OCI-M2 (cell line): Measurements from ENCODE around the gene CASTOR1.

Source experiments
- DNase-seq: peaks from one replicate; lab custom pipeline; 2025; ENCODE audit not compliant: unreplicated experiment; lab: John Stamatoyannopoulos, UW

The CASTOR1 gene

DNA sequence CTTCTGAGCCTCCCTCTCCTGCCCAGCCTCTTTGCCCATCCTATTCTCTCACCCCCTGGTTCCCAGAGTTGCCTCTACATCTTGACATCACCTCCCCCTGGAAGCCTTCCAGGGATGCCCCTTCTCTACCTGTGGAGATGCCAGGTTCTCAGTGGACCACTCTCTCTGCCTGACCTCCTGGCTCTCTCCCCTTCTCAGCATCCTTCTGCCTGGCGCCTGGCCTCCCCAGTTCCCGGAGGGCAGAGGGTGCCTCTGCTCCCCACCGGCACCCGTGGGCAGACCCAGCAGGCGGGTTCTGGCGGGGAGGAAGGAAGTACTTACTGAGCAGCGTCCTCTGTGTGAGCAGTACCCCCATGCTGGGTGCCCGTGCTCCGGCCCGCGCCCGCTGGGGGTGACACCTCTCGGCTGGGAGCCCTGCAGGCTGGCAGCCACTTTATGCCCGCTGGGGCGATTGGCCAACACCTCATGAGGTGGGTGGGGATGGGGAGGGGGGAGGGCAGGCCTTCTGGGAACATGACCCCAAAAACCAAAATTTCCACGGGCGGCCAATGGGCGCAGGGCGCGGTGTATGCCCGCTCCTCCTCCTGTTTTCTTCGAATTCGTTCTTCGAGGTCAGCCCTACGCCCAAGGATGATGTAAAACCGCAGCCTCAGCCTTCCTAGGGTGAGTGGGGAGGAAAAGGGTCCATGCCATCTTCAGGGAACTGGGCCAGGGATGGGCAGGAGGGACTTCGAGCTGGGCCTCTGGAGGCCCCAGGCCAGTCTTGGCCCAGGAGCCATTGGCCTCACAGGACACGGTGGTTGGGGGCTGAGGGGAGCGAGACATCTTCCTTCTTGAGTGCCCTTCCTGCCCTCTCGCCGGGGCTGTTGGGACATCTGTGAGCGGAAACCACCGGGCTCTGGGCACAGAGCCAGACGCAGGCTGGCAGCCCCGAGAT is 22.6 kb downstream of the CASTOR1 start, which contains the start of gene OSM:
OSM (minus strand) TSS at position 407 of the 937 bp plus-strand sequence; CDS start at position 355, 52 bp downstream.
- DNase-seq, result no peak

DNA sequence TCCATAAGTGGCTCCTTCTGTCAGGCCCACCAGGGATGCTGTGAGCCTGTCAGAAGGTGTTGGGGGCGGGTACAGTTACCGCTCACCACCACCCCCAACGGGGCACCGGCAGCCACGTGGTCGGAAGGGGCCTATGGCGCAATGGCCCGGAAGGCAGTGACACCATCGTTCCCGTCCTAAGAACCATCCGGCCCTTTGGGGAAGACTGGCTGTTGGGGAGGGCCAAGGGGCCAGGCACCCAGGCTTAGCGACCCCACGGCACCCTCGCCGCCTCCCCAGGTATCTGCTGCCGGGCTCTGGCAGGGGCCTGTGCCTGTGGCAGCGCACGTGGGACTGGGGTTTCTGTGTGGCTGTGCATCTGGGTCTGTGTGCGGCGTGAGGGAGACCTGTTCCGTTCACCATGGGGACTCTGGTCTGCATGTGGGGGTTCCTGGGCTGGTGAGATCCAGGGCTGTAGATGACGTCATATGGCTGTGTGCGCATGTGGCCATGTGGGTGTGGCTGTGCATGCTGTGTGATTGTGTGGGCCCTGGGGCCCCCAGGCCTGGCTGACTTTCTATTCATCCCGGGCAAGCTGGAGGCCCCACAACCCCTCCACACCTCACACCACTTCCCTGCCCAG is 23.4 kb downstream of the CASTOR1 start:
- no peak for DNase-seq

DNA sequence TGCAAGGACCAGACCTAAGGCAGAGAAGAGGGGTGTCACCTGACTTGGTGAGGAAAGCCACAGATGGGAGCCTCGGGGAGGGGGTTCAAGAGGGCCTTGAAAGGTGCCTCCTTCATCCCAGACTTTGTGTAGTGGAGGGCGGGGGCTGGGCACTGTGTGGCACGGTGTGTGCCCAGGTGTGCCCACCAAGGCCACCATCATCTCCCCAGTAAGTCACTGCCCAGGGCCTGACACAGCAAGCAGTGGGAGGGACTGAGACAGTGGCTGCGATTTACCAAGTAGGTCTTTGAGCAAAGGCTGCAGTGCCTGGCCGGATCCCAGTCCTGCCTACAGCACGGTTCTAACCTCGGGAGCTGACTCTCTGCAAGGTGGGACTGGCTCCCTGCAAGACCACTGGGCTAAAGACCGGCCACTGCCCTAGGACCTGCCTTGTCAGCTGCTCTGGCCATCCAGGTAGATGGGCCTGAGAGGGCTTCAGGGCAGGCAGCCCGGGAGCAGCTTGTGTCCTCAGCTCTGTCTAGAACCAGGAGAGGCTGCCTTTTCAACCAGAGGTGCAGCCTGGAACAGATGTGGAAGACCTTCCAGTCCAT is 24.1 kb downstream of the CASTOR1 start:
- DNase-seq, result no peak

DNA sequence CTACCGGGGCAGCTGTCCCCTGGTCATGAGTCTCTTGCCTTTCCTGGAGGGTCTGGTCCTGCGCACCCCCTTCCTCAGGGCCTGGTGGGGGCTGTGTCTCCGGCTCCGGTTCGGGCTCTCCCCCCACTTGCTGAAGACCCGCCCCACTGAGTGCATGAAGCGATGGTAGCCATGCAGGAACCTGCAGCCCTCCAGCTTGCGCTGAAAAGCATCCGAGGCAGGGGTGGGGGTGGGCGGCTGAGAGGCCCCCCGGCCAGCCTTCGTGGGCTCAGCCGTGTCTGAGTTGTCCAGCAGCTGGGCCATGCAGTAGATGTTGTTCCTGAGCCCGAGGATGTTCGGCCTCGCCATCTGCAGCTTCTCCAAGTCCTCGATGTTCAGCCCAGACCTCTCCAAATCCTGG is 25.4 kb downstream of the CASTOR1 start:
- no peak for DNase-seq

DNA sequence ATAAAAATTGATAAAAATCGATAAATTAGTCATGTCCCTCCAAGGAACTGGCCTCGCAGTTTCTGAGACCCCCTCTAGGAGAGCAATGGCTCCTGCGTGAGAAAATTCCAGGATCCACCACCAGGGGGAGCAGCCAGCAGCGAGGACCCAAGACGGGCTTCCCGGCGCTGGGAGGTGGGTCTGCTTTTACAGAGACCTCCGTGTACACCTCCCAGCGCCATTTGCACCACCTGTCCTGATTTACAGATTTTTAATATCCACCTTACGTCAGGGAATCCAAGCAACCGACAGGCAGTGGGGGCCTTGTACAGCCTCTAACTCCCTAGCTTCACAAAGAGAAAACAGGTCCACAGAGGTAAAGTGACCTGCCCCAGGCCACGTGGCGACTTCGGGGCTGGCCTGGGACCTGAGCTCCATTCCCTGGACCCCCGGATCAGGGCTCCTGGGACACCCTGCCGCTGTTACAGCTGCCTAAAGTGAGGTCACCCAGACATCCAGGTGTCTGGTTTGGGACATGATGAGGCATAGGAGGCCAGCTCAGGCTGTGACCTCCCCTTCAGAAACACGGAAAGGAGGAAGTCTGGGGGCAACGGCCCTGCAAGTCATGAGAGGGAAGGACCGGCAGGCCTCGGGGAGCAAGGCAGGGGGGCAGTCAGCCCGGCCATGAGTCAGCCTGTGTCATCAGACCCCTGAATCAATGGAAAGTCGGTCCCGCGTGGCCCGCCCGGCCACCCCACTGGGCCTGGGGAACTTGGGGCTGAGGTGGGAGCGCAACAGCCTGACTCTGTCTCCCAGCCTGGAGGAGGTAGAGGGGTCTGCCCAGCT is 26.2 kb downstream of the CASTOR1 start:
- no peak for DNase-seq

DNA sequence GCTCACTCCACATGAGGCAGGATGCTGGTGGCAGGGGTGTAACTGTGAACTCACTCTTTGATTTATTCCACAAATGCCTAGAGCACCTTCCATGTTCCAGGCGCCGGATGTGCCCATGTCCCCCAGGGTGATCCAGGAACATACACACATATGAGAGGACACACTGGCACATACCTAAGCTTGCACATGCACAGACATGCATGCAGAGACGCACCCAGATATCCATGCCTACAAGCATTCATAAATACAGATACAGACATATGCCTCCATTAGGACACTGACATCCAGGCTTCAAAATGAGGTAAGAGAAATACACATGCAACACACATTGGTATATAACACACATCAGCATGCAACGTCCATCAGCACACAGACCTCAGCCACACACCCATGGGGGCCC is 27.2 kb downstream of the CASTOR1 start:
- DNase-seq, result no peak

DNA sequence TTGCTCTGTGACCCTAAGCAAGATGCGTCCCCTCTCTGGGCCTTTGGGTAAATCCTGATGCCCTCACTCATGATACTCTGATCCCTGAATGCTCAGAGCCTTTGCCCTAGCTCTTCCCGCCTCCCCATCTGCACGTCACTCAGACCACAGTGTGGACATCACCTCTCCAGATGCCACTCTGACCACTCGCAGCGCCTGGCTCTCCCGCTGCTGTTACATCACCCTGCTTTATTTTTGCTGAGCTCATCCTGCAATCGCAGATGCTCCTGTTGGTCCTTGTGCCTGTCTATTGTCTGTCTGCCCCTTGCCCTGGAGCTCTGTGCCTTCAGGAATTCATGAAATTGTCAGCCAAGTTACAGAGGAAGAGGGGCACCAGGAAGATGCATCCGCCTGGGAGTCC is 28.2 kb downstream of the CASTOR1 start:
- no peak for DNase-seq

DNA sequence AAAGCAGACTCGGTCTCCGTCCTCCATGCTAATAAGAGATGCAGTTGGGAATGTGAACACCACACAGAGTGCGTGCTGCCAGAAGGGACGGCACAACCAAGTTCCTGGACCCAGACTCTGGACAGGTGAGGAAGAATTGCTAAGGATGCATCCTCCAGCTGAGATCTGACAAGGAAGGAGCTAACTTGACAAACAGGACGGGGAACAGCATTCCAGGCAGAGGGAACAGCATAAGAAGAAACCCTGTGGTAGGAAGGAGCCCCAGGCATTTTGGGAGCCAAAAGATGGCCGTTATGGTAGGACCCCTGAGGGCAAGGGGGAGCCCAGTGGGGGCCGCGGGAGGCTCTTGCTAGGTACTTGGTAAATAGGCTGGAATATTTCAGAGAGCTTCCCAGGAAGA is 28.6 kb downstream of the CASTOR1 start:
- DNase-seq, result no peak

DNA sequence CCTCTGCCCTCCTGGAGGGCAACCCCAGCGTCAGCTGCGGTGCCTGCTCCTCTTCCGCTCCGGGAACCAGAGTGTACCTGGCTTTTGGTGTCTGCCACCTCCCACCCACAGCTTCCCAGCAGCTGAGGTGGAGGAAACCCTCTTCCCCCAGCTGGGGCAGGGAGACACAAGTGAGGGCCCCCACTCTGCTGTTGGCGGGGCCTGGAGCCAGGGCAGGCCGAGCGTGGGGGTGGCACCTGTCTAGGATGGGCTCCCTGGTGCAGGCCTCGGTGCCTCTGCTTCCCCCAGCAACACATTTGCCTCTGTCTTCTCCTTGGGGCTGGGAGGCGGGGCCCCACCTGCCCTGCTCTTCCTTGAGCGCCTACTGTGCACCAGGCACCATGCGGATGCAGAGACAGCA is 29.0 kb downstream of the CASTOR1 start:
- DNase-seq, result no peak

DNA sequence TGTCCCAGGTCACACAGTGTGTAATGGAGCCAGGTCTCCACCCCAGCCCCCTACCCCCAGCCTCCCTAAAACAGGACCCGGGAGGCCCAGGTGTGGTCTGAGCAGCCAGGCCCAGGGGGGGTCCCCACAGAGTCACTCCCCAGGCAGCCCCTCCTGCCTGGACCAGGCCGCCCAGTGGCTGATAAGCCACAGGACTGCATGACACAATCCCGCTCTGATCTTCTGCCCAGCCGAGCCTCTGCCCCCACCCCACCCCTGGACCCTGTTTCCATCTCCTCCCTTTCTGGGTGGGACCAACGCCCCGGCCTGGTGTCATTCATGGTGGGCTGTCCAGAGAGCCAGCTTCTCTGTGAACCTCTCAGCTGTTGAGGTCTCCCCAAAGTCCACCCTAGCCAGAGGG is 35.0 kb downstream of the CASTOR1 start:
- no peak for DNase-seq

DNA sequence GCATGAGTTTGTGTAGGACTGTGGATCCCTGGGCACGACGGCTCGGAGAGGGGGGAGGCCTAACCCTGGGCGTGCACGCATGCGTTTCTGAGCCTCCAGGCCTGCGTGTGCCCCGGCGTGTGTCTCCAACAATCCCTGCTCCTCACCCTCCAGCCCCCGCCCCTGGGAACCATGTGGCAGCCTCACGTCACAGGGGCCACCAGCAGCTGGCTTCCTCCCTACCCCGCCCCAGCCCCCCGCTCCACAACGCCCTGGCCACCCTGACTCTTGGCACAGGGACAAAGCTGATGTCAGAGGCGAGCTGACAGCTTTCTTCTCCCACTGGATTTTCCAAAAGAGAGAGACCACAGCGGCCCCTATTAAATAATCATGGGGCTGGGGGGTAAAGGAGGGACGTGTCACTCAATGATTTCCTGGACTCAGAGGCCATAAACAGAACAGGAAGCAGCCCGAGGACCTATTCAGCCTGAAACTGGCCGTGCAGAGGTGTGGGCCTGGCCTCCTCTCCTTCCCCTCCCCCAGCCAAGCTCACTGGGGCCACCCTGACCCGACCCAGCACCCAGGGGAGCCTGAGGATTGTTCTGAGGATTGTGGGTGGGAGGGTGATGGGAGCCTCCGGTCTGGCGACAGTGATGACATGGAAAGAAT is 36.0 kb downstream of the CASTOR1 start:
- no peak for DNase-seq

DNA sequence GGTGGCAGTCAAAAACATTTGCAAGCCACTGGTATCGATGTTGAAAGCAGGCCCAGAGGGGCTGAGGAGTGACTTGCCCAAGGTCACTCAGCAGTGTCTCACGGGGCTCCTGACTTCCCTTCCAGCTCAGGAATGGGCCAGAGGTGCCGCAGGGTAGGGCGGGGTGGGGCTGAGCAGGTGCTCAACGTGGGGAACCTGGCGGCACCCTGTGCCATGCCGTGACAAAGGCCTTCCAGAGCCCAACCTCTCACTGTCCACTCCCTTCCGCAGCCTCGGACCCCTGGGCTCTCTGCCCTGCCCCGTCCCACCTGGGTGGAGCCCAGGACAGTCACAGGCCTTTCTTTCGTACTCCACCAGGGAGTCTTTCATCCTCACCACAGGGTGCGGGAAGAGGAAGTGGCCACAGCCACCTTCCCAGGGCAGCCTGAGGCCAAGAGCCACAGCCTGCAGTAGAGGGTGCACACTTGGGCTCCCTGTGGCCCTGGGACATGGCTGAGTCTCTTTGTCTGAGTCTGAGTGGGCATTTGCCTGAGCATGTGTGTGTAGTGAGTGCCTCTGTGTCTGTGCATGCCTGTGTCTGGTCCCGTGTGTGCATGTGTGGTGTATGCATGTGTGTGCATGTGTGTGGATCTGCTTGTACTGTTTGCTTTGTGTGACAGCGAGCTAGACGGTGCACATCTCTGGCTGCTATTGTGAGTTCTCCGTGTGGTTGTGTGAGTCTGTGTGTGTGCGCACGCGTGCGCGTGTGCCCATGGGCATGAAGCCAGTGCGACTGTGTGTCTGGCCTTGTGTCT is 36.7 kb downstream of the CASTOR1 start:
- DNase-seq, result no peak

DNA sequence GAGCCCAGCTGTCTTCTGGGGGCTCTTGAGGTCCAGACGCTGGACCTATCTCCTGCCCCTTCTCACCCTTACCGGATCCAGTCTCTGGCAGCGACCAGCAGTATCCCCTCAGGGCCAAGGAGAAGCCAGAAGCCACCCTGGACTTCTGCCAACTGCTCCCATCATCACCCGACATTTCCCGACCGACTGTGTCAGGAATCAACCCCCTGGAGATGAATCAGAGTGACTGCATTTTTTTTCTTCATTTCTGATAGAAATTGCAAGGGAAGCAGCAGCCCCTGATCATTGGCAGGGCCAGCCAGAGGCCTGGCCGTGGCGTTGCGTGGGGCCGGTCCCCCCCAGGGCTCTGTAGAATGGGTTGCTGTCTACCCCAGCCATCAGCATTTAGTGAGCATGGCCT is 37.6 kb downstream of the CASTOR1 start:
- DNase-seq, result no peak

DNA sequence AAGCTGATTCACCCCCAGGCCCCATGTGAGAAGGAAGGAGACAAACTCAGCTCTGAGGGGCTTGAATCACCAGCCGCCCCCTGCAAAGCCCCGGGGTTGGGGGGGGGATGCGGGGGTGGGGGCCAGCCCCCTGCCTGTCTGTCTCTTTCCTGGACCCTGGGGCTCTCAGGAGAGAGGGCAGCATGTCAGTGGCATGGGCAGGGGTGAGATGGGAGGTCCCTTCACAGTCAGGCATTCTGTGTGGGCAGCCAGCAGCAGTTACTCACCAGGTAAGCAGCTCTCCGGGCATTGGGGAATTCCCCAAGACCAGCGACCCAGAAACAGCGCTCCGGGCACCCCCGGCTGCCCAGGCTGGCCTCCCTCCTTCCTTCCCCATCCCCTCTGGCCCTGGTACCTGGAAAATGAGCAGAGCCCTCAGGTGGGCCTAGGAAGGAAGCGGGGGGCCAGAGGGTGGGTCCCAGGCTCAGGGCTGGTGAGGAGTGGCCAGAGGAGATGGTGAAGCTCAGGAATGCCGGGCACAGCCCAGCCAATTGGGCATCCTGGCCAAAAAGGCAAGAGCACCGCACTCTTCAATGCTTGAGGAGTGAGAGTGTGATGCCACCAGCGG is 38.5 kb downstream of the CASTOR1 start:
- no peak for DNase-seq

DNA sequence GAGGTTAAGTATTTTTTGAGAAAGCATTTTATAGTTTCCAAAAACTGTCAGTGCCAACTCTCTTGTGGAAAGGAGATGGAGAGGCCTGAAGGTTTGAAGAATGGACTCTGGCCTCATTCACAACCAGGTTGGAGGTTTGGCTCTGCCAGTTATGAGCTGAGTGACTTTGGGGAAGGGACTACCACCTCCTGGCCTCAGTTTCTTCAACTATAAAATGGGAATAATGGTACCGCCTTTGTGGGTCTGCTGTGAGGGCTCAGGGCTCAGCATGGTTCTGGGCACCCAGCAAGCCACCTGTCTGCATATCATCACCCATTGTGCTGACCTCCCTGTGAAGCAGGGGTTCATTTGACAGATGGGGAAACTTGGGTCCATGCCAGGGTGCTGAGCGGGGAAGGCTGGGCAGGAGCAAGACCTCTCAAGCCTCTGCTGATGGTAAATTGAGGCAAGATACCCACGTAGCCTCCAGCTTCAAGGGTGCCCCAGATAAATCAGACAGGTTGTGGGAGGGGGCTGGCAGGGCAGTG is 39.2 kb downstream of the CASTOR1 start:
- DNase-seq, result no peak

DNA sequence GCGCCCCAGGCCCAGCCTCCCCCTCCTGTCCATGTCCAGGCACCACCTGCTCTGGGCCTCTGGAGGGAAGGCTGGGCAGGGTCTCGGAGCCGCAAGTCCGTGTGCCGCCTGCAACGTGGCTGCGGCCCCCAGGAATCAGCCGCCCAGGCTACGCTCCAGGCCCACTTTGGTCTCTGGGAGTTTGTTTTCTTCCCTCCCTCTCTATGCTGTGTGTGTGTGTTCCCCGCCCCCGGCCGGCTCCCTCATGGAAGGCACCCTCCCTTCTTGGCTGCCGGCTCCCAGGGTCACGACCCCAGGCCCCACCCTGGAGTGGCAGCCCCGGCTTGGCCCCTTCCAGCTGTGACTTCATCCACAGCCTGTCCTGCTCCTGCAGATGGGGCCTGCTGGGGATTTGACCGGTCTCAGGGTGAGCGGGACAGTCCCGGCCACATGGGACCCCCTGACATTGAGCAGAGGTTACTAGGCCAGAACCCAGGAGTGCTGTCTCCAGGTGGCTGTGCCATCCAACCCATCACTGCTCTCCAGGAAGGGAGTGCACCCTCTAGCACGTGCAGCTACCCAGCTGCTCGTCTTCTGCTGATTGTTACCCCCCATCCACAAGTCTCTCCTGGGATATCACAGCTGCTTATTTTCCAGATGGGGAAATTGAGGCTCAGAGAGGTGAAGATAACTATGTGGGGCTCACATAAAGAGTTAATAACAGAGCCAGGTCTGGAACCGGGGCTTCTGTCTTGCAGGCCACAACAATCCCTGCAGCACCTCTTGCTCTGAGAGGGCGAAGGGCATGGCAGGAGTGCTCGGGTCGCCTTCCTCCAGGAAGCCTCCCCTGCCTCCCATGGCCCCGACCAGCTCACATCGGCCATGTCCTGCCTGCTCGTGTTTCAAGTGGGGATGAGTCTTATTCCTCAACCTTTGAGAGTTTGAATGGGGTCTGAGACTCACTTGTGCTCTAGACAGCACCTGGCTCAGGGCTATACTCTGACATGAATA is 40.0 kb downstream of the CASTOR1 start:
- no peak for DNase-seq

DNA sequence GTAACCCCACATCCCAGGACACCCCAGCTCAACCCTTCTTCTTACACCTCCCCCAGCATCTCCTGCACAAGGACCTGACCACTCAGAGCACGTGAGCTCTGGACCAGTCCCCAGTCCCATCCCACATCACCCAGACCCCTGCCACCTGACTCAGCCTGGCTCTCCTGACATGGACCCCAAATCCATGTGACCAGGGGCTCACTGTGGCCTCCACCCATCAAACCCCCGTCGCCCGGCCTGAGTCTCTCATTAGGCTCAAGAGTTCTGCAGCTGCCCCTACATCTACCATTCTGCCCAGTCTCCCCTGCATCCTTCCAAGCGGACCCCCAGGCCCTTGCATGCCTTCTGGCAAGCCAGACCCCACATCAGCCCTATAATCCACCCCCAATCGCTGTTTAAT is 40.8 kb downstream of the CASTOR1 start:
- no peak for DNase-seq

DNA sequence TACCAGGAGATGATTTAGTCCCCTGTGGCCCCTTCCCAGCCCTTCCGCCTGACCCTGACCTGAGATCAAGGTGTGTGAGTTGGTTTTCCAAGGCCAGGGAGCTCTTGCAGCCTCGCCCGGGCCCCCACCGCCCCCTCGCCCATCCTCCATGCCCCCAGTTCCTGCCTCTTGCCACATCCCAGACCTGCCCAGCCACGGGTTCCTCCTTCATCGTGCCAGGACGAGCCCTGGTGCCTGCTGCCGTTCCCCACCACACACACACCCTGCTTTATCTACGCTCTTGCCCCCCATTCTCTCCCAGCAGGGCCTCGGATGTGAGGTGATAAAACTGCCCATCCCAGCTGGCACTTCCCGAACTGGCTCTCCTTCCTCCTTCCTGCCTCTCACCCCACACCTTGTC is 41.3 kb downstream of the CASTOR1 start:
- DNase-seq, result no peak
